ENCODE measurements around the gene TMEM116.
"Not testable (repeated sequence)": the region's sequence is repeated elsewhere in the genome, so short reads cannot be mapped to it uniquely, and the experiment has no call there.

Gene TMEM116

GRCh38 chr12:112009596-112009995 lies 3.4 kb downstream of the TMEM116 start:
- DNase-seq (ENCODE audit: low read depth in 2 of 2), result not testable (repeated sequence)

GRCh38 chr12:112008918-112009317 lies 4.0 kb downstream of the TMEM116 start:
- no peak for DNase-seq (ENCODE audit: low read depth in 2 of 2)

GRCh38 chr12:112007945-112008344 lies 5.0 kb downstream of the TMEM116 start:
- no peak for DNase-seq (ENCODE audit: low read depth in 2 of 2)

GRCh38 chr12:112005419-112006395 lies 7.3 kb downstream of the TMEM116 start:
- no peak for DNase-seq (ENCODE audit: low read depth in 2 of 2)

GRCh38 chr12:112004041-112004440 lies 8.9 kb downstream of the TMEM116 start:
- no peak for DNase-seq (ENCODE audit: low read depth in 2 of 2)

GRCh38 chr12:112001576-112001975 lies 11.4 kb downstream of the TMEM116 start:
- DNase-seq (ENCODE audit: low read depth in 2 of 2), result no peak

GRCh38 chr12:112000820-112001219 lies 12.1 kb downstream of the TMEM116 start:
- no peak for DNase-seq (ENCODE audit: low read depth in 2 of 2)

GRCh38 chr12:111999129-111999528 lies 13.8 kb downstream of the TMEM116 start:
- not testable (repeated sequence) for DNase-seq (ENCODE audit: low read depth in 2 of 2)

- DNase-seq (ENCODE audit: low read depth in 2 of 2), result no peak
Measured at GRCh38 chr12:111998015-111998414, 14.9 kb downstream of the TMEM116 start.

- no peak for DNase-seq (ENCODE audit: low read depth in 2 of 2)
Measured at GRCh38 chr12:111997300-111997699, 15.7 kb downstream of the TMEM116 start.

- DNase-seq (ENCODE audit: low read depth in 2 of 2), result no peak
Measured at GRCh38 chr12:111995782-111996480, 17.0 kb downstream of the TMEM116 start.

GRCh38 chr12:111994211-111995111 lies 18.5 kb downstream of the TMEM116 start:
- not testable (repeated sequence) for DNase-seq (ENCODE audit: low read depth in 2 of 2)

- DNase-seq (ENCODE audit: low read depth in 2 of 2), result no peak
Measured at GRCh38 chr12:111993292-111994150, 19.4 kb downstream of the TMEM116 start.

- DNase-seq (ENCODE audit: low read depth in 2 of 2), result no peak
Measured at GRCh38 chr12:111992464-111992863, 20.5 kb downstream of the TMEM116 start.

- no peak for DNase-seq (ENCODE audit: low read depth in 2 of 2)
Measured at GRCh38 chr12:111991946-111992345, 21.0 kb downstream of the TMEM116 start.

GRCh38 chr12:111991535-111991934 lies 21.4 kb downstream of the TMEM116 start:
- DNase-seq (ENCODE audit: low read depth in 2 of 2), result no peak

GRCh38 chr12:111984820-111985219 lies 28.1 kb downstream of the TMEM116 start:
- DNase-seq (ENCODE audit: low read depth in 2 of 2), result no peak

GRCh38 chr12:111981987-111982386 lies 31.0 kb downstream of the TMEM116 start:
- DNase-seq (ENCODE audit: low read depth in 2 of 2), result no peak

GRCh38 chr12:111980598-111980997 lies 32.4 kb downstream of the TMEM116 start:
- DNase-seq (ENCODE audit: low read depth in 2 of 2), result no peak

GRCh38 chr12:111978545-111978944 lies 34.4 kb downstream of the TMEM116 start:
- no peak for DNase-seq (ENCODE audit: low read depth in 2 of 2)

- DNase-seq (ENCODE audit: low read depth in 2 of 2), result no peak
Measured at GRCh38 chr12:111976860-111977259, 36.1 kb downstream of the TMEM116 start.

All from stimulated activated CD8-positive, alpha-beta memory T cell treated with anti-CD3 and anti-CD28 coated beads, Interleukin-15, amount 100 ng/mL, for 48 hours (primary cell).